T-helper 2 cell treated with Interferon-gamma antibody and Interleukin-4, amounts not matched to agents 5 μg/mL and 100 μg/mL, for 36 hours (primary cell): ENCODE data around the gene LY86.
"Not testable (repeated sequence)": the region's sequence is repeated elsewhere in the genome, so short reads cannot be mapped to it uniquely, and the experiment has no call there.

ENCODE experiments used
- DNase-seq: peaks from one replicate; pipeline ENCODE4 v3.0.0; 2021; ENCODE audit warnings: low spot score
- H3K27ac Mint-ChIP-seq: one replicate; pipeline ENCODE4 v1.8.0; 2021; ENCODE audit warnings: mild to moderate bottlenecking, mixed read lengths
- H3K27me3 Mint-ChIP-seq: one replicate; pipeline ENCODE4 v1.8.0; 2021; ENCODE audit warnings: low read depth, mixed read lengths
- H3K36me3 Mint-ChIP-seq: one replicate; pipeline ENCODE4 v1.8.0; 2021; ENCODE audit warnings: low read depth, mixed read lengths
- H3K4me1 Mint-ChIP-seq: one replicate; pipeline ENCODE4 v1.8.0; 2021; ENCODE audit warnings: low read depth, mixed read lengths
- H3K4me3 Mint-ChIP-seq: one replicate; pipeline ENCODE4 v1.8.0; 2022; ENCODE audit warnings: mild to moderate bottlenecking, moderate library complexity, mixed read lengths
- H3K9me3 Mint-ChIP-seq: one replicate; pipeline ENCODE4 v1.8.0; 2021; ENCODE audit warnings: mixed read lengths

Gene LY86

GRCh38 chr6:6670150-6670549 is 81.6 kb downstream of the LY86 start:
- not testable (repeated sequence) for DNase-seq, H3K27ac Mint-ChIP-seq, H3K4me3 Mint-ChIP-seq
- H3K27me3 Mint-ChIP-seq: peaks cover 13% of the 10 kb centered on the region
- H3K36me3 Mint-ChIP-seq: peaks cover 17% of the 10 kb centered on the region
- H3K9me3 Mint-ChIP-seq: peaks cover 14% of the 10 kb centered on the region
- H3K4me1 Mint-ChIP-seq: peaks cover 17% of the 10 kb centered on the region

GRCh38 chr6:6674872-6675271 is 86.4 kb downstream of the LY86 start:
- Mint-ChIP-seq H3K9me3 (peaks cover 8% of the 10 kb centered on the region), H3K4me1 (peaks cover 23% of the 10 kb centered on the region), H3K27me3 (peaks cover 8% of the 10 kb centered on the region), H3K27ac (no peak overlapping the region), H3K4me3 (no peak overlapping the region), H3K36me3 (peaks cover 10% of the 10 kb centered on the region)
- no peak for DNase-seq

- H3K4me1 Mint-ChIP-seq: peaks cover 22% of the 10 kb centered on the region
- peak overlapping the region; percentile 13 for H3K4me3 Mint-ChIP-seq
- peak; percentile 72 for DNase-seq
- peak overlapping the region; percentile 29 for H3K27ac Mint-ChIP-seq
- no peaks in the 10 kb centered on the region for H3K36me3 Mint-ChIP-seq
- H3K9me3 Mint-ChIP-seq: no peaks in the 10 kb centered on the region
- peaks cover 3% of the 10 kb centered on the region for H3K27me3 Mint-ChIP-seq
Observed at GRCh38 chr6:6676910-6677441, 88.5 kb downstream of the LY86 start.

- Mint-ChIP-seq H3K27ac (no peak overlapping the region), H3K36me3 (no peaks in the 10 kb centered on the region), H3K4me1 (peaks cover 29% of the 10 kb centered on the region), H3K4me3 (no peak overlapping the region), H3K27me3 (peaks cover 3% of the 10 kb centered on the region), H3K9me3 (no peaks in the 10 kb centered on the region)
- no peak for DNase-seq
Observed at GRCh38 chr6:6678185-6678671, 89.7 kb downstream of the LY86 start.

GRCh38 chr6:6678811-6679210 is 90.3 kb downstream of the LY86 start:
- H3K27ac Mint-ChIP-seq: no peak overlapping the region
- peaks cover 35% of the 10 kb centered on the region for H3K4me1 Mint-ChIP-seq
- no peaks in the 10 kb centered on the region for H3K36me3 Mint-ChIP-seq

GRCh38 chr6:6679633-6680032 is 91.1 kb downstream of the LY86 start:
- H3K4me1 Mint-ChIP-seq: peaks cover 42% of the 10 kb centered on the region
- no peaks in the 10 kb centered on the region for H3K36me3 Mint-ChIP-seq
- no peak for DNase-seq
- no peak overlapping the region for H3K4me3 Mint-ChIP-seq
- H3K9me3 Mint-ChIP-seq: no peaks in the 10 kb centered on the region
- no peak overlapping the region for H3K27ac Mint-ChIP-seq
- peaks cover 3% of the 10 kb centered on the region for H3K27me3 Mint-ChIP-seq

More at GRCh38 chr6:6678811-6679210, 90.3 kb downstream of the LY86 start:
- Mint-ChIP-seq H3K9me3 (no peaks in the 10 kb centered on the region), H3K27me3 (peaks cover 3% of the 10 kb centered on the region), H3K4me3 (no peak overlapping the region)
- no peak for DNase-seq

GRCh38 chr6:6680526-6680925 is 92.0 kb downstream of the LY86 start:
- Mint-ChIP-seq H3K27ac (no peak overlapping the region), H3K4me3 (no peak overlapping the region), H3K9me3 (no peaks in the 10 kb centered on the region), H3K27me3 (peaks cover 3% of the 10 kb centered on the region), H3K36me3 (no peaks in the 10 kb centered on the region), H3K4me1 (peaks cover 49% of the 10 kb centered on the region)
- no peak for DNase-seq

GRCh38 chr6:6681075-6681849 is 92.7 kb downstream of the LY86 start:
- peaks cover 50% of the 10 kb centered on the region for H3K4me1 Mint-ChIP-seq
- no peaks in the 10 kb centered on the region for H3K9me3 Mint-ChIP-seq
- peaks cover 3% of the 10 kb centered on the region for H3K27me3 Mint-ChIP-seq
- no peak overlapping the region for H3K27ac Mint-ChIP-seq
- H3K4me3 Mint-ChIP-seq: no peak overlapping the region
- no peaks in the 10 kb centered on the region for H3K36me3 Mint-ChIP-seq
- no peak for DNase-seq

GRCh38 chr6:6682225-6682624 is 93.7 kb downstream of the LY86 start:
- no peaks in the 10 kb centered on the region for H3K36me3 Mint-ChIP-seq
- H3K27ac Mint-ChIP-seq: no peak overlapping the region
- no peak for DNase-seq
- H3K27me3 Mint-ChIP-seq: peaks cover 3% of the 10 kb centered on the region
- H3K9me3 Mint-ChIP-seq: no peaks in the 10 kb centered on the region
- peaks cover 45% of the 10 kb centered on the region for H3K4me1 Mint-ChIP-seq
- no peak overlapping the region for H3K4me3 Mint-ChIP-seq

- H3K4me3 Mint-ChIP-seq: peak overlapping the region; percentile 55
- peaks cover 41% of the 10 kb centered on the region for H3K4me1 Mint-ChIP-seq
- peaks cover 3% of the 10 kb centered on the region for H3K27me3 Mint-ChIP-seq
- H3K36me3 Mint-ChIP-seq: no peaks in the 10 kb centered on the region
- DNase-seq: peak; percentile 51
- H3K27ac Mint-ChIP-seq: no peak overlapping the region
- peaks cover 4% of the 10 kb centered on the region for H3K9me3 Mint-ChIP-seq
Observed at GRCh38 chr6:6683969-6684833, 95.7 kb downstream of the LY86 start.

- H3K27me3 Mint-ChIP-seq: peaks cover 6% of the 10 kb centered on the region
- H3K4me1 Mint-ChIP-seq: peaks cover 44% of the 10 kb centered on the region
- no peak overlapping the region for H3K27ac Mint-ChIP-seq
- no peak for DNase-seq
- H3K36me3 Mint-ChIP-seq: no peaks in the 10 kb centered on the region
- H3K4me3 Mint-ChIP-seq: no peak overlapping the region
- peaks cover 4% of the 10 kb centered on the region for H3K9me3 Mint-ChIP-seq
Observed at GRCh38 chr6:6685249-6686040, 96.9 kb downstream of the LY86 start.

- H3K27me3 Mint-ChIP-seq: peaks cover 6% of the 10 kb centered on the region
- DNase-seq: no peak
- no peak overlapping the region for H3K4me3 Mint-ChIP-seq
- H3K9me3 Mint-ChIP-seq: peaks cover 8% of the 10 kb centered on the region
- H3K27ac Mint-ChIP-seq: no peak overlapping the region
- peaks cover 44% of the 10 kb centered on the region for H3K4me1 Mint-ChIP-seq
- no peaks in the 10 kb centered on the region for H3K36me3 Mint-ChIP-seq
Observed at GRCh38 chr6:6686176-6686575, 97.7 kb downstream of the LY86 start.

GRCh38 chr6:6686748-6687601 is 98.5 kb downstream of the LY86 start:
- Mint-ChIP-seq H3K36me3 (no peaks in the 10 kb centered on the region), H3K4me3 (no peak overlapping the region), H3K27me3 (peaks cover 3% of the 10 kb centered on the region), H3K4me1 (peaks cover 40% of the 10 kb centered on the region), H3K9me3 (peaks cover 8% of the 10 kb centered on the region), H3K27ac (peak overlapping the region; percentile 27)
- DNase-seq: peak; percentile 12
